ENCODE measurements around the gene CHMP3.

CHMP3 gene

DNA sequence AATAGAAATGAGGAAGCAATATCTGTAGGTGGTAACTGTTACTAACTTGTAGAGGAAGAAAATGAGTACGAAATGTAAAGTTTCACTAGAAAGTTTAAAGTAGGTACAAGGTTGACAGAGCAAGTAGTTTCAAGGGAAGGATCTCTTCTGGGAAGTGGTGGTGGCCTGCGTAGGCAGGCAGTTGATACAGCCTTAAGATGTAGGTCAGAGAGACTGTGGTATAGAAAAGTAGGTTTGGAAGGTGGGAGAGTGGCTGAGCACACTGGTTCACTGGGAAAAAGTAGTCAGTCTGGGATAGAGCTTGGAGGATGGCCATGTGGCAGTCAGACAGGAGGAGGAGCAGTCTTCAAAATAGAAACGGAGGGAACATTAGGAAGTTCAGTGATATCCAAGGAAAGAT, 98.6 kb downstream of the CHMP3 start:
- no peak for DNase-seq (ENCODE audit: low spot score)
- Histone ChIP-seq H3K27ac (peak overlapping the region in 1 of 2 donors; percentile 22), H3K4me3 (no peak overlapping the region)
- TF ChIP-seq, protein P1, sequence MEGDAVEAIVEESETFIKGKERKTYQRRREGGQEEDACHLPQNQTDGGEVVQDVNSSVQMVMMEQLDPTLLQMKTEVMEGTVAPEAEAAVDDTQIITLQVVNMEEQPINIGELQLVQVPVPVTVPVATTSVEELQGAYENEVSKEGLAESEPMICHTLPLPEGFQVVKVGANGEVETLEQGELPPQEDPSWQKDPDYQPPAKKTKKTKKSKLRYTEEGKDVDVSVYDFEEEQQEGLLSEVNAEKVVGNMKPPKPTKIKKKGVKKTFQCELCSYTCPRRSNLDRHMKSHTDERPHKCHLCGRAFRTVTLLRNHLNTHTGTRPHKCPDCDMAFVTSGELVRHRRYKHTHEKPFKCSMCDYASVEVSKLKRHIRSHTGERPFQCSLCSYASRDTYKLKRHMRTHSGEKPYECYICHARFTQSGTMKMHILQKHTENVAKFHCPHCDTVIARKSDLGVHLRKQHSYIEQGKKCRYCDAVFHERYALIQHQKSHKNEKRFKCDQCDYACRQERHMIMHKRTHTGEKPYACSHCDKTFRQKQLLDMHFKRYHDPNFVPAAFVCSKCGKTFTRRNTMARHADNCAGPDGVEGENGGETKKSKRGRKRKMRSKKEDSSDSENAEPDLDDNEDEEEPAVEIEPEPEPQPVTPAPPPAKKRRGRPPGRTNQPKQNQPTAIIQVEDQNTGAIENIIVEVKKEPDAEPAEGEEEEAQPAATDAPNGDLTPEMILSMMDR (IDR thresholded peaks at IDR 0.05), result no peak

DNA sequence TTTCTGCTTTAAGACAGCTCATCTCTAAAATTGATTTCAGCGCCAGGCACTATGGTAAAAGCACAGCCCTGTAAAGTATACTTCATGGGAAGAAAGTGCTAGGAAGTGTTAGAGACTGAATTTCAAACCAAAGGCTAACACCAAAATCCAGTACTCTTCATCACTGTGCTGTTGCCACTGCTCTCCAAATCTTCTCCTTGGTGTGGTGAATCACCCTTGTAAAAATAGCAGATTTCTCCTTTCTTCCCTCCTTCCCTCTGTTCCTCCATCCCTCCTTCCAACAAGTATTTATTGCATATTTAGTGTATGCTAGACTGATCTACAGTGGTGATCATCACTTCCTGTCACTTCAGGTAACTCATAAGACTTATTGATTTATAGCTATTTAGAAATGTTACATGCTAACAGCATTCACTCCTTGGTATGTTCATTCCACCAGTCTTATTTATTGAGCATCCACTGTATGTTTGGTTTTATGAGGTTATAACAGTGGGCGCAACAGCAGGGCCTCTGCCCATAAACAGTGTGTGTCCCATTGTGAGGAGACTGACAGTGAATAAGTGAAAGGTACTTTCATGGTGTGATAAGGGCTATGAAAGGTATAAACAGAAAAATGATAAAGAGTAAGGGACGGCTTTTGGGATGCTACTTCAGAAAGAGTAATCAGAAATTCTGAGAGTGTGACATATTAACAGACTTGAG, 102.0 kb downstream of the CHMP3 start:
- Histone ChIP-seq H3K4me3 (no peak overlapping the region), H3K27ac (no peak overlapping the region)
- TF ChIP-seq, protein P1 (IDR thresholded peaks at IDR 0.05), result no peak
- DNase-seq (ENCODE audit: low spot score), result no peak

DNA sequence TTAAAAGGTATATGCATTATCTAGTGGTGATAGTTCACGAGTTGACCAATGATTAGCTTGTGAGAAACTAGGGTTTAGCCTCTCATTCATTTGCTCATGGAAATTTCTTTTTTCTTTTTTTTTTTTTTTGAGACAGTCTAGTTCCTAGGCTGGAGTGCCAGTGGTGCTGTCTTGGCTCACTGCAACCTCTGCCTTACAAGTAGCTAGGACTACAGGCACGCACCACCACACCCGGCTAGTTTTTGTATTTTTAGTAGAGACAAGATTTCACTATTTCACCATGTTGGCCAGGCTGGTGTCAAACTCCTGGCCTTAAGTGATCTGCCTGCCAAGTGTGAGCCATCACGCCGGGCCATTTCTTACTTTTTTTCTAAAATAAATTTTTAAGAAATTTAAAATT, 108.1 kb downstream of the CHMP3 start:
- Histone ChIP-seq H3K4me3 (no peak overlapping the region), H3K27ac (no peak overlapping the region)
- no peak for DNase-seq (ENCODE audit: low spot score)
- TF ChIP-seq, protein P1 (IDR thresholded peaks at IDR 0.05), result no peak

DNA sequence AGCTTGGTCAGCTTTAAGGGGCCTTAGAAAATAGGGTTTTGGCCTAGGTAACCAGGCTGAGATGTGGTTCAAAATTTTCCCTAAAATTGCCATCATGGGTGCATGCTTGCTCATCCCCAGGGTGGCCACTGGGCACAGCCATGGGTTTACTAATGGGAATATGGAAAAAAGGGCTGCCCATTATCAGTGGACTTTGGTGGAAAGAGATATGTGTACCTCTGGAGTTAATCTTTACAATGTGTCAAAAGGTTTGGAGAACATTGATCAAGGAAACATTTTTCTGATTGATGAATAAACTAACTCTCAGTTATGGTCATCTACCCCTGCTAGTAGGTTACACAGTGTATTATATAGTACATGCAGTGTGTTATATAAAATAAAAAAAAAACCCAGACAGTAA, 109.0 kb downstream of the CHMP3 start:
- H3K27ac ChIP-seq, result peak overlapping the region in 1 of 2 donors; percentile 44
- TF ChIP-seq, protein P1 (IDR thresholded peaks at IDR 0.05), result no peak
- H3K4me3 ChIP-seq, result no peak overlapping the region
- DNase-seq (ENCODE audit: low spot score), result no peak

DNA sequence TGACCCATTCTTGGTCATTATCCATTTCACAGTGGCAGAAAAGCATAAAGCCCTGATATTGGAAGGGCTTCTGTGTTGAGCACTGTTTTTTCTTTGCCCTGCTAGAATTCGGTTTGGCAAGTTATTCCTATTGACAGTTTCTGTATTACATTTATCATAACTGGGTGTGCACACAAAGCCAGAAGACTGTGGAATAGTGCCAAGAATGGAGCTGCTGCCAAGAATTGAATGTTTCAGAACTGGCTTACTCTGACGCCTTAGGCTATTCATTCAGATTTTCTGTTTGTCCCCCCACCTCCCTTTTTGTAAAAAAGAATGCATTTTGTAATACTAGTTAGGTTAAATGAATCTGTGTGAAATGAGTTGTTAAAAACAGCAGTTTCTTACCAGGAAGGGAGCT, 109.4 kb downstream of the CHMP3 start:
- H3K4me3 ChIP-seq, result no peak overlapping the region
- TF ChIP-seq, protein P1 (IDR thresholded peaks at IDR 0.05), result no peak
- DNase-seq (ENCODE audit: low spot score), result no peak
- H3K27ac ChIP-seq, result peak overlapping the region in 1 of 2 donors; percentile 44

Data from coronary artery (tissue), 2 donors.